Measurements from ENCODE around the gene PPP1R9B.

The PPP1R9B gene

DNA sequence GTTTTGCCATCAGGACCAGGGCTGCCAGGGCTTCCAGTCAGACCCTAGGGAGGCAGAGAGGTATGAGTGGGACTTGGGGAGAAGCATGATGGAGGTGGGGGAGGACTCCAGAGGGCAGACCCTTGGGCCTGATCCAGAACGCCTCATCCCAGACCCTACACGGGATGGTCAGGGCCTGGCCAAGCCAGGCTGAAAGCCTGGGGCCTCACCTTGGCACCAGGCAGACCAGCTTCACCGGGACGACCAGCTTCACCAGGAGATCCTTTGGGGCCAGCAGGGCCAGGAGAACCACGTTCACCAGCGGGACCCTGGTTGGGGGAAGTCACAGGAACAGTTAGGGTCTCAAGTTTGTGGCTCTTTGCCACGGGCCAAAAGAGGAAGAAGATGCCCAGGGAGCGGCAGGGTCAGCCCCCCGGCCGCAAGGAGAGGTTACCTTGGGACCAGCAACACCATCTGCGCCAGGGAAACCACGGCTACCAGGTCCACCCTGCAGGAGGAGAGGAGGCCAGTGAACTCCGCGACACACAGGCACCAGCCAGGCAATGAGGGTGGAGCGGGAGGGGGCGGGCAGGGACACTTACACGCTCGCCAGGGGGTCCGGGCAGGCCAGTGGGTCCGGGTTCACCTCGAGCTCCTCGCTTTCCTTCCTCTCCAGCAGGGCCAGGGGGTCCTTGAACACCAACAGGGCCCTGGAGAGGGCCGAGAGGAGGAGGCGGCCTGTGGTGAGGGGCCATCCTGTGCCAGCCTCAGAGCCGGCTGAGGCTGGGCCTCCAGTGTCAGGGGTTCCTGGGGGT lies 43.9 kb upstream of the PPP1R9B start:
- TF ChIP-seq, protein P1, sequence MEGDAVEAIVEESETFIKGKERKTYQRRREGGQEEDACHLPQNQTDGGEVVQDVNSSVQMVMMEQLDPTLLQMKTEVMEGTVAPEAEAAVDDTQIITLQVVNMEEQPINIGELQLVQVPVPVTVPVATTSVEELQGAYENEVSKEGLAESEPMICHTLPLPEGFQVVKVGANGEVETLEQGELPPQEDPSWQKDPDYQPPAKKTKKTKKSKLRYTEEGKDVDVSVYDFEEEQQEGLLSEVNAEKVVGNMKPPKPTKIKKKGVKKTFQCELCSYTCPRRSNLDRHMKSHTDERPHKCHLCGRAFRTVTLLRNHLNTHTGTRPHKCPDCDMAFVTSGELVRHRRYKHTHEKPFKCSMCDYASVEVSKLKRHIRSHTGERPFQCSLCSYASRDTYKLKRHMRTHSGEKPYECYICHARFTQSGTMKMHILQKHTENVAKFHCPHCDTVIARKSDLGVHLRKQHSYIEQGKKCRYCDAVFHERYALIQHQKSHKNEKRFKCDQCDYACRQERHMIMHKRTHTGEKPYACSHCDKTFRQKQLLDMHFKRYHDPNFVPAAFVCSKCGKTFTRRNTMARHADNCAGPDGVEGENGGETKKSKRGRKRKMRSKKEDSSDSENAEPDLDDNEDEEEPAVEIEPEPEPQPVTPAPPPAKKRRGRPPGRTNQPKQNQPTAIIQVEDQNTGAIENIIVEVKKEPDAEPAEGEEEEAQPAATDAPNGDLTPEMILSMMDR (IDR thresholded peaks at IDR 0.05; ENCODE audit: low read depth, low read length), result no peak
- TF ChIP-seq EZH2phosphoT487 (IDR thresholded peaks at IDR 0.05; ENCODE audit: low read depth), result no peak
- Histone ChIP-seq H3K4me3 (ENCODE audit: low read length) (no peak overlapping the region), H3K9ac (ENCODE audit: low read length) (peak overlapping the region; percentile 16; the same call in 1 of the 2 replicates), H3K27ac (ENCODE audit: low read length) (0 out of 2 replicates have a peak overlapping the region, but pooled peaks have one; percentile 78), H3K36me3 (replicated peaks; ENCODE audit: low read depth, low read length) (peaks cover 21% of the 10 kb centered on the region), H3K4me1 (ENCODE audit: low read length) (peaks cover 67% of the 10 kb centered on the region), H4K20me1 (ENCODE audit: insufficient read depth, low read length) (no peaks in the 10 kb centered on the region), H3K9me3 (ENCODE audit: insufficient read depth, low read length) (no peaks in the 10 kb centered on the region), H2AFZ (ENCODE audit: low read depth, low read length) (no peak overlapping the region), H3K27me3 (ENCODE audit: low read depth, low read length) (no peaks in the 10 kb centered on the region), H3K79me2 (ENCODE audit: low read length) (peaks cover 35% of the 10 kb centered on the region), H3K4me2 (ENCODE audit: low read length) (0 out of 2 replicates have a peak overlapping the region, but pooled peaks have one; percentile 89)

DNA sequence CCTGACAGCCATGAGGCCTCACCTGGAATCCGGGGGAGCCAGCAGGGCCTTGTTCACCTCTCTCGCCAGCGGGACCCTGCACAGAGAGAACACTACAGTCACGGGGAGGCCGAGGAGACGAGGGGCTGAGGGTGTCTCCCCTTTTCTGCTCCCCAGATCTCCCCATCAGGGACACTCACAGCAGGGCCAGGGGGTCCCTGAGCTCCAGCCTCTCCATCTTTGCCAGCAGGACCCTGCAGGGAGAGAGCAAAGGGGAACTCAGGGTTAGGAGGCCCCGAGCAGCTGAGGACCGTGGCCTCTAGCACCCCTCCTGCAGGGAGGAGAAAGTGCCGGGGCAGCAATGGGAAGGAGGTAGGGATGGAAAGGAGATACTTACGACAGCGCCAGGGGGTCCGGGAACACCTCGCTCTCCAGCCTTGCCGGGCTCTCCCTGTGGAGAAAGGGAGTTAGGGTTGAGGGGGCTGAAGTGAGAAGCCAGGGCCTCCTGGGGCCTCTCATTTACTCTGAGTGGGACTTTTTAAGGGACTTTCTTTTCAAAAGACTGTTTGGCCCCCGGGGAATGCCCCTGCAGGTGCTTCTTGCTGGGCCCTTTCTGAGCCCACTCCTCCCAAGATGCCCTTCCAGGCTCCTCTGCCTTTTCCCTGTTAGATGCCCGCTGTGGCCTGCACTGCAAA lies 42.3 kb upstream of the PPP1R9B start:
- H3K9me3 ChIP-seq (ENCODE audit: insufficient read depth, low read length), result no peaks in the 10 kb centered on the region
- no peaks in the 10 kb centered on the region for H3K27me3 ChIP-seq (ENCODE audit: low read depth, low read length)
- peaks cover 67% of the 10 kb centered on the region for H3K4me1 ChIP-seq (ENCODE audit: low read length)
- H3K36me3 ChIP-seq (replicated peaks; ENCODE audit: low read depth, low read length), result peaks cover 35% of the 10 kb centered on the region
- peak overlapping the region; percentile 91 for H3K9ac ChIP-seq (ENCODE audit: low read length)
- peak overlapping the region; percentile 89 for H3K4me2 ChIP-seq (ENCODE audit: low read length)
- H3K79me2 ChIP-seq (ENCODE audit: low read length), result peaks cover 35% of the 10 kb centered on the region
- peak overlapping the region; percentile 24; the same call in 1 of the 2 replicates for H2AFZ ChIP-seq (ENCODE audit: low read depth, low read length)
- H4K20me1 ChIP-seq (ENCODE audit: insufficient read depth, low read length), result no peaks in the 10 kb centered on the region
- H3K27ac ChIP-seq (ENCODE audit: low read length), result peak overlapping the region; percentile 78
- no peak for TF ChIP-seq EZH2phosphoT487 (IDR thresholded peaks at IDR 0.05; ENCODE audit: low read depth)
- TF ChIP-seq, protein P1 (IDR thresholded peaks at IDR 0.05; ENCODE audit: low read depth, low read length), result no peak
- H3K4me3 ChIP-seq (ENCODE audit: low read length), result peak overlapping the region; percentile 88

DNA sequence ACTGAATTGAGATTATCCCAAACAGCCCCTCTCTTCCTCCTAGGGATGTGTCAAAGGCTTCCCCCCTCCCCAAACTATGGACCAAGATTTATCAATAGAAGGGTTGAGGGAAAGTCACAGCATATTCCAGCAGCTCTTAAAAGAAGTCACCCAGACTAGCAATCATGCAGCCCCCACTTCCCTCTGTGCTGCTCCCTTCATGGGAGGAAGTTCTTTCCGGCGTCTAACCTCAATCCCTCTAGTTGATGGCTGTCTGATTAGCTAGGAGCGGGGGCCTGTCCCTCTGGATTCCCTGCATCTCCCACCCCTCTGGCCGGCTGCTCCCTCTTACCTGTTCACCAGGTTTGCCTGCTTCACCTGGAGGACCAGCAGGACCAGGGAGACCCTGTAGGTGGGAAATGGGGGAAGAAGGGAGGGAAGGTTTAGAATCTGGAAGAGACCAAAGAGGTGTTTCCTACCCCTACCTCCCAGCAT lies 41.7 kb upstream of the PPP1R9B start:
- Histone ChIP-seq H3K9ac (ENCODE audit: low read length) (peak overlapping the region; percentile 91), H3K4me2 (ENCODE audit: low read length) (peak overlapping the region; percentile 89), H4K20me1 (ENCODE audit: insufficient read depth, low read length) (no peaks in the 10 kb centered on the region), H3K27ac (ENCODE audit: low read length) (peak overlapping the region; percentile 78), H2AFZ (ENCODE audit: low read depth, low read length) (0 out of 2 replicates have a peak overlapping the region, but pooled peaks have one; percentile 24), H3K4me1 (ENCODE audit: low read length) (peaks cover 67% of the 10 kb centered on the region), H3K27me3 (ENCODE audit: low read depth, low read length) (no peaks in the 10 kb centered on the region), H3K79me2 (ENCODE audit: low read length) (peaks cover 35% of the 10 kb centered on the region), H3K36me3 (replicated peaks; ENCODE audit: low read depth, low read length) (peaks cover 41% of the 10 kb centered on the region), H3K9me3 (ENCODE audit: insufficient read depth, low read length) (no peaks in the 10 kb centered on the region), H3K4me3 (ENCODE audit: low read length) (peak overlapping the region; percentile 88)
- TF ChIP-seq, protein P1 (IDR thresholded peaks at IDR 0.05; ENCODE audit: low read depth, low read length), result no peak
- no peak for TF ChIP-seq EZH2phosphoT487 (IDR thresholded peaks at IDR 0.05; ENCODE audit: low read depth)

Data from OCI-LY3 (cell line).